Measurements from ENCODE around the gene AGPAT2.

AGPAT2 gene

DNA sequence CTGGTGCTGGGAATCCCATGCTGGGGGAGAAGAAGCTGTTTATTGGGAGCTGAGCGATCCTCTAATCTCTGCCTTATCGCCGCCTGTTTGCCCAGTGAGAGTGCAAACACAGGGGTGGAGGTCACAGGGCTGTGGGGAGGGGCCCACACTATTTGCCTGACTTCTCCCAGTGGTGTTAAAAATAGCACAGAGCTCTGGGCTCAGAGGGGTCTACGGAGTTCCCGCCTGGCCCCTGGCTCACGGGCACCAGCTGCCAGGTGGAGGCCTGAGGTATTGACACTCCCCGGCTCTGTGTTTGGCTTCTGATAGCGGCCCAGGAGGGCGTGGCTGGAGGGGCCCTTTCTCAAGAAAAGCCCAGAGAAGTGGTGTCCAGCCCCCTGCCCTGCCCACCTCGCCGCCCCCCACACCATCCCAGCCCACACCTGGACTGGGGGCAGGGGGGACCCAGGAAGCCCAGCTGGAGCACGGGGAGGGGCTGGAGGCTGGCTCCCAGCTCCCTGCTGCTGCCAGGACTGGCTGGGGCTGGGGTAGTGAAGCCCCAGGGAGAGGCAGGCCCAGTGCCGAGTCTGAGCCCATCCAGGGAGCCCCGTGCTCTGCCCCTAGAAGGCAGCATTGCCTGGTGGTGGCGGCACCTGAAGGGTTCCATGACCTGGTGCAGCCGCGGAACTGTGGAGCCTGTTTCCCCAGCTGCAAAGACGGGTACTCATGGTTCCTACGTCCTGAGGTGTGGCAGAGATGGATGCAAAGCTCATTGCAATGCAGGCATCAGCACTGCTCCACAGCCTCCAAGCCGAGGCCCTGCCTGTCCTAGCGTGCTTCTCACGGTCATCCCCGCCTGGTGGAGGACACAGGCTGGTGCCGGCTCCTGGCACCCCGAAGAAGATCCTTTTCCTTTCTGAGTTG, 60.3 kb downstream of the AGPAT2 start:
- Histone ChIP-seq H2AFZ (ENCODE audit: low read depth, low read length) (no peak overlapping the region), H3K79me2 (ENCODE audit: insufficient read depth, low read length) (peaks cover 4% of the 10 kb centered on the region), H3K4me3 (ENCODE audit: low read depth in 1 of 2, low read length in 2 of 2) (no peak overlapping the region), H3K36me3 (ENCODE audit: insufficient read depth, low read length) (no peaks in the 10 kb centered on the region), H3K9me3 (ENCODE audit: insufficient read depth, low read length, severe bottlenecking) (no peaks in the 10 kb centered on the region), H3K4me1 (ENCODE audit: insufficient read depth, low read length) (peaks cover 81% of the 10 kb centered on the region), H3K27me3 (ENCODE audit: insufficient read depth, low read length, poor library complexity) (no peaks in the 10 kb centered on the region), H3K27ac (ENCODE audit: low read length) (peak overlapping the region; percentile 67; the same call in 1 of the 2 replicates), H3K4me2 (ENCODE audit: insufficient read depth, low read length) (no peak overlapping the region), H4K20me1 (ENCODE audit: insufficient read depth, low read length) (peaks cover 2% of the 10 kb centered on the region; the same call in 1 of the 2 replicates), H3K9ac (ENCODE audit: low read depth, low read length) (peak overlapping the region; percentile 23; the same call in 1 of the 2 replicates)
- DNase-seq (peak; percentile 58), ATAC-seq (ENCODE audit: insufficient read depth, low read depth) (peak; percentile 11; the same call in 1 of the 3 replicates)
- no peak for TF ChIP-seq EZH2 (IDR thresholded peaks at IDR 0.05; ENCODE audit: borderline replicate concordance, low read depth, low read length, severe bottlenecking)
- TF ChIP-seq, protein P1, sequence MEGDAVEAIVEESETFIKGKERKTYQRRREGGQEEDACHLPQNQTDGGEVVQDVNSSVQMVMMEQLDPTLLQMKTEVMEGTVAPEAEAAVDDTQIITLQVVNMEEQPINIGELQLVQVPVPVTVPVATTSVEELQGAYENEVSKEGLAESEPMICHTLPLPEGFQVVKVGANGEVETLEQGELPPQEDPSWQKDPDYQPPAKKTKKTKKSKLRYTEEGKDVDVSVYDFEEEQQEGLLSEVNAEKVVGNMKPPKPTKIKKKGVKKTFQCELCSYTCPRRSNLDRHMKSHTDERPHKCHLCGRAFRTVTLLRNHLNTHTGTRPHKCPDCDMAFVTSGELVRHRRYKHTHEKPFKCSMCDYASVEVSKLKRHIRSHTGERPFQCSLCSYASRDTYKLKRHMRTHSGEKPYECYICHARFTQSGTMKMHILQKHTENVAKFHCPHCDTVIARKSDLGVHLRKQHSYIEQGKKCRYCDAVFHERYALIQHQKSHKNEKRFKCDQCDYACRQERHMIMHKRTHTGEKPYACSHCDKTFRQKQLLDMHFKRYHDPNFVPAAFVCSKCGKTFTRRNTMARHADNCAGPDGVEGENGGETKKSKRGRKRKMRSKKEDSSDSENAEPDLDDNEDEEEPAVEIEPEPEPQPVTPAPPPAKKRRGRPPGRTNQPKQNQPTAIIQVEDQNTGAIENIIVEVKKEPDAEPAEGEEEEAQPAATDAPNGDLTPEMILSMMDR (IDR thresholded peaks at IDR 0.05; ENCODE audit: borderline replicate concordance, extremely low read depth, low read length, poor library complexity, severe bottlenecking) = peak; percentile 28

DNA sequence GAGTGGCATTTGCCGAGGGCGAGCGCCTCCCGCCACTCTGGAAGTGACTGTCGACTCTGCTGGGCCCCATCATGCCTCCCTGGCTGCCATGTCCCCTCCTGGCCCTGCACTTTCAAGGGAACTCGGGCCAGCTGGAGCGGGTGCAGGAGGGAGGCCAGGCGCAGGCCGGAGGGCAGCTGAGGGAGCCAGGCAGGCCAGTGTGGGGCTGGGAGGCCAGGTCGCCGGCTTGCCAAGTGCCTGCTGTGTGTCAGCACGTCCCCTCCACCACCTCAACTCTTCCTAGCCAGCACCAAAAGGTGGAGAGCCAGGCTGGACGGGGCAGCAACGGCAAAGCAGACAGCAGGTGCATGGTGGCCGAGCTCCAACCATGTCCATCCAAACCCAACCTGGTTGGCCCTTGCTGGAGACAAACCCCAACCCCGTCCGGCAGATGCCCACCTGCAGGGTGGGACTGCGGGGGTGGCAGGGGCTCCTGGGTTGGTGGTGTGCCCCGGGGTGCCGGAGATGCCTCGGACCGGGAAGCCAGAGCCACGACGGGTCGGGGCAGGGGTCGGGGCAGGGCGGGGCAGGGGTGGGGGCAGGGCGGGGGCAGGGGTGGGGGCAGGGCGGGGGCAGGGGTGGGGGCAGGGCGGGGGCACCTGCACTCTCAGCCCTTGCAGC, 61.1 kb downstream of the AGPAT2 start:
- Histone ChIP-seq H3K27me3 (ENCODE audit: insufficient read depth, low read length, poor library complexity) (no peaks in the 10 kb centered on the region), H3K4me1 (ENCODE audit: insufficient read depth, low read length) (peaks cover 86% of the 10 kb centered on the region), H3K9me3 (ENCODE audit: insufficient read depth, low read length, severe bottlenecking) (no peaks in the 10 kb centered on the region), H2AFZ (ENCODE audit: low read depth, low read length) (no peak overlapping the region), H3K79me2 (ENCODE audit: insufficient read depth, low read length) (peaks cover 4% of the 10 kb centered on the region), H3K36me3 (ENCODE audit: insufficient read depth, low read length) (no peaks in the 10 kb centered on the region), H4K20me1 (ENCODE audit: insufficient read depth, low read length) (peaks cover 2% of the 10 kb centered on the region; the same call in 1 of the 2 replicates), H3K9ac (ENCODE audit: low read depth, low read length) (peak overlapping the region; percentile 62; the same call in 1 of the 2 replicates), H3K27ac (ENCODE audit: low read length) (peak overlapping the region; percentile 93), H3K4me3 (ENCODE audit: low read depth in 1 of 2, low read length in 2 of 2) (no peak overlapping the region), H3K4me2 (ENCODE audit: insufficient read depth, low read length) (no peak overlapping the region)
- ATAC-seq (ENCODE audit: insufficient read depth, low read depth) (no peak), DNase-seq (no peak)
- no peak for TF ChIP-seq EZH2 (IDR thresholded peaks at IDR 0.05; ENCODE audit: borderline replicate concordance, low read depth, low read length, severe bottlenecking)

DNA sequence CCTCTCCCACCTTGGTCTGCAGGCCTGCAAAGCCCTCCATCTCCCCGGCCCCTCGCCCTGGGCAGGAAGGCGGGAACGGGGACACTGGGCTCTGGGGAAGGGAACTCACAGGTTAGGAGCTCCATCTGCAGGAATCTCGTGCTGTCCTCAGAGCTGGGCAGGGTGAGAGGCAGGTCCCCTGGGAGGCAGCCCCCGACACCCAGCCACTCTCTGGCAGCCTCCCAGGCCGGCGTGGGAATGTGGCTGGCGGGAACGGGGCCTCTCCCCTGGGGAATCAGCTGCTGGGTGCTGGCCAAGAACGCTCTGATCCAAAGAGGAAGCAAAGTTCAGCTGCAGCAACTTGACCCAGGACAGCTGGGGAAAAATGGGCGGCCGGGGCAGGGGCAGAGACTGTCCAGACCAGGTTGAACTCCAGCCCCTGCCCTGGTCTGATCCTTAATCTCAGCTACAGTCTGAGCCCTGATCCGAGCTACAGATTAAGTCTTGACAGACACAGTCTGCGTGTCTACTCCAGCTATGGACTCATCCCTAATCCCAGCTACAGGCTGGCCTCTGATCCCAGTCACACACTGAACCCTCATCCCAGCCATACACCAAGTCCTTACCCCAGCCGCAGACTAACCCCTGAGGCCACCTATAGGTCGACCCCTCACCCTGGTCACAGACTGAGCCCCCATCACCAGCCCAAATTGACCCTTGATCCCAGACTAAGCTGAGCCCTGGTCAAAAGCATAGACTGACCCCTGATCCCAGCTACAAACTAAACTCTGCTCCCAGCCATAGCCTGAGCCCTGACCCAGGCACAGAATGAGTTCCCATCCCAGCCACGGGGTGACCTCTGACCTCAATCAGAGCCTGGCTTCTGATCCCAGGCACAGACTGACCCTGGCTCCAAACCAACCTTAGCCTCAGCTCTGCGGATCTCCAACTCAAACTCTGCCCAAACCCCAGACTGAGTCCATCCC, 61.9 kb downstream of the AGPAT2 start:
- no peaks in the 10 kb centered on the region for H3K9me3 ChIP-seq (ENCODE audit: insufficient read depth, low read length, severe bottlenecking)
- no peak overlapping the region for H2AFZ ChIP-seq (ENCODE audit: low read depth, low read length)
- TF ChIP-seq EZH2 (IDR thresholded peaks at IDR 0.05; ENCODE audit: borderline replicate concordance, low read depth, low read length, severe bottlenecking) = no peak
- TF ChIP-seq, protein P1 (IDR thresholded peaks at IDR 0.05; ENCODE audit: borderline replicate concordance, extremely low read depth, low read length, poor library complexity, severe bottlenecking) = peak; percentile 69
- peaks cover 80% of the 10 kb centered on the region for H3K4me1 ChIP-seq (ENCODE audit: insufficient read depth, low read length)
- peak overlapping the region; percentile 62 for H3K9ac ChIP-seq (ENCODE audit: low read depth, low read length)
- H3K4me2 ChIP-seq (ENCODE audit: insufficient read depth, low read length) = no peak overlapping the region
- peak; percentile 42; the same call in 2 of the 3 replicates for ATAC-seq (ENCODE audit: insufficient read depth, low read depth)
- no peaks in the 10 kb centered on the region for H4K20me1 ChIP-seq (ENCODE audit: insufficient read depth, low read length)
- H3K36me3 ChIP-seq (ENCODE audit: insufficient read depth, low read length) = no peaks in the 10 kb centered on the region
- H3K27me3 ChIP-seq (ENCODE audit: insufficient read depth, low read length, poor library complexity) = no peaks in the 10 kb centered on the region
- H3K4me3 ChIP-seq (ENCODE audit: low read depth in 1 of 2, low read length in 2 of 2) = no peak overlapping the region
- DNase-seq = peak; percentile 60
- H3K79me2 ChIP-seq (ENCODE audit: insufficient read depth, low read length) = peaks cover 4% of the 10 kb centered on the region
- peak overlapping the region; percentile 93 for H3K27ac ChIP-seq (ENCODE audit: low read length)

Data from DND-41 (cell line).